GM19324 (cell line): ENCODE measurements around the gene INTS14.
"Not testable (repeated sequence)": the region's sequence is repeated elsewhere in the genome, so short reads cannot be mapped to it uniquely, and the experiment has no call there.

Experiments used
- ATAC-seq: cut with Tn5 transposase; IDR thresholded peaks from one replicate; pipeline ENCODE4 v1.9.1; 2021; ENCODE audit warnings: mild to moderate bottlenecking, moderate library complexity; ENCODE audit not compliant: unreplicated experiment, low FRiP score

The INTS14 gene

GRCh38 chr15:65632780-65633375, 21.9 kb upstream of the INTS14 start:
- no peak for ATAC-seq

- ATAC-seq = no peak
Measured at GRCh38 chr15:65631503-65631902, 20.6 kb upstream of the INTS14 start.

- ATAC-seq = no peak
Measured at GRCh38 chr15:65630760-65631159, 19.8 kb upstream of the INTS14 start.

GRCh38 chr15:65629548-65629947, 18.6 kb upstream of the INTS14 start:
- ATAC-seq = no peak

- ATAC-seq = no peak
Measured at GRCh38 chr15:65626856-65627255, 15.9 kb upstream of the INTS14 start.

GRCh38 chr15:65623103-65623502, 12.2 kb upstream of the INTS14 start:
- no peak for ATAC-seq

- ATAC-seq = no peak
Measured at GRCh38 chr15:65621638-65622037, 10.7 kb upstream of the INTS14 start, which contains the start of gene SLC24A1. Gene SLC24A1, plus strand, starts transcription at chr15:65621938. Its CDS starts 2,143 bp downstream, at chr15:65624081.

- no peak for ATAC-seq
Measured at GRCh38 chr15:65620833-65621232, 9.9 kb upstream of the INTS14 start.

GRCh38 chr15:65619626-65620290, 8.8 kb upstream of the INTS14 start:
- ATAC-seq = no peak

GRCh38 chr15:65618560-65619109, 7.7 kb upstream of the INTS14 start:
- ATAC-seq = no peak

GRCh38 chr15:65615887-65616286, 5.0 kb upstream of the INTS14 start:
- not testable (repeated sequence) for ATAC-seq

- no peak for ATAC-seq
Measured at GRCh38 chr15:65612949-65613744, 2.2 kb upstream of the INTS14 start.

GRCh38 chr15:65612616-65612946, 1.6 kb upstream of the INTS14 start:
- ATAC-seq = no peak

GRCh38 chr15:65611888-65612615, 1.1 kb upstream of the INTS14 start:
- ATAC-seq = no peak

GRCh38 chr15:65603559-65603958, 7.4 kb downstream of the INTS14 start:
- ATAC-seq = no peak

GRCh38 chr15:65603134-65603533, 7.8 kb downstream of the INTS14 start:
- ATAC-seq = no peak

GRCh38 chr15:65599677-65600076, 11.3 kb downstream of the INTS14 start:
- ATAC-seq = no peak

GRCh38 chr15:65598468-65598867, 12.5 kb downstream of the INTS14 start:
- ATAC-seq = no peak

- no peak for ATAC-seq
Measured at GRCh38 chr15:65595960-65596359, 15.0 kb downstream of the INTS14 start.

GRCh38 chr15:65587094-65587493, 23.8 kb downstream of the INTS14 start:
- no peak for ATAC-seq

GRCh38 chr15:65584241-65584640, 26.7 kb downstream of the INTS14 start:
- ATAC-seq = no peak
